Coronary artery (tissue), 2 donors: Measurements from ENCODE around the gene RAD51B.
"Not testable (repeated sequence)": the region's sequence is repeated elsewhere in the genome, so short reads cannot be mapped to it uniquely, and the experiment has no call there.

Source experiments
- DNase-seq: peaks from one replicate; pipeline ENCODE4 v3.0.0-alpha.2; 2017; ENCODE audit warnings: low spot score
- H3K27ac ChIP-seq, 2 donors: fragments of 200-600 bp; sonication (generic); one replicate each; pipeline ENCODE4 v1.5.1; 2016 to 2019
- H3K4me3 ChIP-seq: fragments of 200-600 bp; sonication (generic); 2 replicates; pipeline ENCODE4 v1.5.1; 2016; ENCODE audit warnings: mild to moderate bottlenecking, moderate library complexity
- CTCF ChIP-seq: fragments of 200-600 bp; sonication (generic); IDR thresholded peaks from one replicate; pipeline ENCODE4 v1.5.1; 2019; ENCODE audit warnings: antibody characterized with exemption

RAD51B gene

DNA sequence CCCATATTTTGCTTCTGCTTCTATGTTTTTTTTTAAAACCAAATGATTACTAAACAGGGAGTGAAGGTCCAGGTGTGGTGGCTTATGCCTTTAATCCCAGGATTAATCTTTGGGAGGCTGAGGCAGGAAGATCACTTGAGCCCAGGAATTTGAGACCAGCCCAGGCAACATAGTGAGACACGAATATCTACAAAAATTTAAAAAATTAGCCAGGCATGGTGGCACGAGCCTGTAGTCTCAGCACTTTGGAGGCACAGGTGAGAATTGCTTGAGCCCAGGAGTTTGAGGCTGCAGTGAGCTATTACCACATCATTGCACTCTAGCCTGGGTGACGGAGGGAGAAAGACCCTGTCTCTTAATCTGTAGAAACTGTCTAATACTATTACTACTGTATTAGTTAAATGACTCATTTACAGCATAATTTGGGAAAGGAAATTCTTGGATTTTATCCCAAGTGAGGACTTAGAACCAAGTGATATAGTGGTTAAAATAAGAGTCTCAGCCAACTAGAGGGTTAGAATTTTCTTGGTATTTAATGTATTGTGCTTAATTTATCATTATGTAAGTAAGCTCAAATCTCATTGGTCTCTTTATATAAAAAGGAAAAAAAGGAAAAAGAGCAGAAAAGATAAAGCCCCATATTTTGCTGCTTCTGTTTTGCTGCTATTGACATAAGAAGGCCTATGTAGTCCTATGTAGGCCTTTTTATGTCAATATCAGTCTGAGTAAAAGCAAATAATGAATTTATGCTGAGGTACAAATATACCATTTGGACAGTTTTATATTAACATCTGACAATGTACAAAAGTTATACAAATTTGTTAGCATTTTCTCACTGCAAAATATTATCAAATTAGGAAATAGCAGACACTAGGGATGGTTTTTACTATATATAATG is 163.4 kb downstream of the RAD51B start:
- no peak overlapping the region for H3K4me3 ChIP-seq
- TF ChIP-seq CTCF, result no peak
- no peak for DNase-seq
- H3K27ac ChIP-seq, result no peak overlapping the region

DNA sequence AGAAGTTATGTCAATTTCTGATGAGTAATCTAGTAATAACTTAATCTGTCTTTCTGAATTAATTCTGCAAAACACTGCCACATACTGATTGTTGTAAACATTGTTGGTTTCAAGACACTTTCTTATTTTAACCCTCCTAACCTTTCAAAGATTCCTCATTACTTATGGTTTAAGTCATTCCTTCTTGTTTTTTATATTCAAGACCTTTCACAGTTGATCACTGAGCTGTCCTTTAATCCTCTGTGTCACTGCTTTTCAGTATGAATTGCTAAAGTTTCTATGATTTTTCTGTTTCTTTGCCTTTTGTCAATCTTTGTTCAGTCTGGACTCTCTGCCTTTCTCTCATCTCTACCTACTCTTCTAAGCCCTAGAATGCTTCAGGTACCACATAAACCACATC is 164.7 kb downstream of the RAD51B start:
- H3K27ac ChIP-seq, result no peak overlapping the region
- H3K4me3 ChIP-seq, result no peak overlapping the region
- DNase-seq, result no peak
- TF ChIP-seq CTCF, result no peak

GRCh38 chr14:67986131-67986841 is 166.7 kb downstream of the RAD51B start:
- Histone ChIP-seq H3K27ac (no peak overlapping the region), H3K4me3 (no peak overlapping the region)
- no peak for DNase-seq
- no peak for TF ChIP-seq CTCF

GRCh38 chr14:67987606-67988005 is 168.0 kb downstream of the RAD51B start:
- no peak for TF ChIP-seq CTCF
- Histone ChIP-seq H3K4me3 (peak overlapping the region; percentile 44), H3K27ac (peak overlapping the region in 1 of 2 donors; percentile 32)
- no peak for DNase-seq

GRCh38 chr14:67988210-67988609 is 168.6 kb downstream of the RAD51B start:
- peak overlapping the region in 1 of 2 donors; percentile 32 for H3K27ac ChIP-seq
- DNase-seq, H3K4me3 ChIP-seq: not testable (repeated sequence)

DNA sequence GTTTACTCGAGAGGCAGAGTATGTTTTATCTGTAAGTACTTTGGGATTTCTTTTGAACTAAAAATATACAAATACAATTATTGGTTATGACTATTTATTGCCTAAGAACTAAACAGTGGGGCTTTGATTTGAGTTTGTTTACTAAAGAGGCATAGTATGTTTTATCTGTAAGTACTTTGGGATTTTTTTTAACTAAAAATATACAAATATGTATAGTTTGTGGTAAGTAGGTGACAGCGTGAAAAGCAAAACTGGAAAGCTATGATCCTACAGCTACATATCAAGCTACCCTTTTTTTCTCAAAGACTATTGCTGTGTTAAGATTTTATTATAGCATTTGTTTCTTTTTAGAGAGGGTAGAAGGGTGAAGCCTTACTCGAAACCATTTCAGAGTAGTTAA is 171.0 kb downstream of the RAD51B start:
- no peak for DNase-seq
- Histone ChIP-seq H3K4me3 (no peak overlapping the region), H3K27ac (no peak overlapping the region)
- no peak for TF ChIP-seq CTCF

DNA sequence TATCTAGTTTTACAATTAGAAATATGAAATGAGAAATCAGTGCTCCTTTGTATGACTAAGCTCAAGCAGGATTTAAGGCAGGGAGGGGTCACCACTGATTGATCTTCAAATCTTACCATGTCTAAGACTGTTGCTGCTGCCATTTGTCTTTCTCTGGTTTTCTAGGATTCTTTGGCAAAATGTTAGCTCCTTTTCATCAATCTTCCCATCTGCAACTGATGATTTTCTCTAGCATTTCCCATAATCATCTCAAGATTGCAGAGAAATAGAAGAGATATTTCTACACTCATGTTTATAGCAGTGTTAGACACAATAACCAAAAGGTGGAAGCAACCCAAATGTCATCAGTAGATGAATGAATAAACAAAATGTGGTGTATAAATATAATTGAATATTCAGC is 175.0 kb downstream of the RAD51B start:
- DNase-seq, result no peak

More for the DNA sequence above, 175.0 kb downstream of the RAD51B start:
- no peak for TF ChIP-seq CTCF
- H3K4me3 ChIP-seq, result no peak overlapping the region
- H3K27ac ChIP-seq, result no peak overlapping the region
